ENCODE data around the gene HACD2.
"Not testable (repeated sequence)": the region's sequence is repeated elsewhere in the genome, so short reads cannot be mapped to it uniquely, and the experiment has no call there.

HACD2 gene

GRCh38 chr3:123498761-123499160 is 86.1 kb downstream of the HACD2 start:
- no peak overlapping the region for H3K27ac ChIP-seq (ENCODE audit: low read depth, low read length)
- no peaks in the 10 kb centered on the region for H3K9me3 ChIP-seq (ENCODE audit: control insufficient read depth, insufficient read depth, low read depth, low read length)
- H3K9ac ChIP-seq (ENCODE audit: low read length) = no peak overlapping the region
- H3K36me3 ChIP-seq (ENCODE audit: control insufficient read depth, insufficient read depth, low read length) = peaks cover 4% of the 10 kb centered on the region; the same call in 1 of the 2 replicates
- peaks cover 7% of the 10 kb centered on the region; the same call in 1 of the 2 replicates for H3K27me3 ChIP-seq (ENCODE audit: control insufficient read depth, insufficient read depth, low read length)
- H3K4me3 ChIP-seq (ENCODE audit: low read depth, low read length) = no peak overlapping the region
- peaks cover 4% of the 10 kb centered on the region; the same call in 1 of the 2 replicates for H3K4me1 ChIP-seq (ENCODE audit: control insufficient read depth, insufficient read depth, low read length)

- H3K27ac ChIP-seq (ENCODE audit: low read depth, low read length) = no peak overlapping the region
- H3K4me3 ChIP-seq (ENCODE audit: low read depth, low read length) = no peak overlapping the region
- H3K36me3 ChIP-seq (ENCODE audit: control insufficient read depth, insufficient read depth, low read length) = no peaks in the 10 kb centered on the region; the same call in 1 of the 2 replicates
- no peaks in the 10 kb centered on the region for H3K4me1 ChIP-seq (ENCODE audit: control insufficient read depth, insufficient read depth, low read length)
- no peaks in the 10 kb centered on the region for H3K9me3 ChIP-seq (ENCODE audit: control insufficient read depth, insufficient read depth, low read depth, low read length)
- H3K9ac ChIP-seq (ENCODE audit: low read length) = no peak overlapping the region
- no peaks in the 10 kb centered on the region for H3K27me3 ChIP-seq (ENCODE audit: control insufficient read depth, insufficient read depth, low read length)
Measured at GRCh38 chr3:123493912-123494311, 90.9 kb downstream of the HACD2 start.

- Histone ChIP-seq H3K27ac (ENCODE audit: low read depth, low read length) (no peak overlapping the region), H3K9ac (ENCODE audit: low read length) (no peak overlapping the region), H3K27me3 (ENCODE audit: control insufficient read depth, insufficient read depth, low read length) (no peaks in the 10 kb centered on the region)
Measured at GRCh38 chr3:123491966-123492587, 92.8 kb downstream of the HACD2 start.

GRCh38 chr3:123489400-123490004 is 95.4 kb downstream of the HACD2 start:
- no peaks in the 10 kb centered on the region for H3K9me3 ChIP-seq (ENCODE audit: control insufficient read depth, insufficient read depth, low read depth, low read length)
- no peak overlapping the region for H3K9ac ChIP-seq (ENCODE audit: low read length)
- H3K36me3 ChIP-seq (ENCODE audit: control insufficient read depth, insufficient read depth, low read length) = no peaks in the 10 kb centered on the region; the same call in 1 of the 2 replicates
- H3K4me3 ChIP-seq (ENCODE audit: low read depth, low read length) = no peak overlapping the region
- 0 out of 2 replicates have a peak, but pooled peaks cover 3% of the 10 kb centered on the region for H3K27me3 ChIP-seq (ENCODE audit: control insufficient read depth, insufficient read depth, low read length)
- no peaks in the 10 kb centered on the region for H3K4me1 ChIP-seq (ENCODE audit: control insufficient read depth, insufficient read depth, low read length)
- no peak overlapping the region for H3K27ac ChIP-seq (ENCODE audit: low read depth, low read length)

More at GRCh38 chr3:123491966-123492587, 92.8 kb downstream of the HACD2 start:
- no peaks in the 10 kb centered on the region for H3K9me3 ChIP-seq (ENCODE audit: control insufficient read depth, insufficient read depth, low read depth, low read length)
- no peak overlapping the region for H3K4me3 ChIP-seq (ENCODE audit: low read depth, low read length)
- H3K4me1 ChIP-seq (ENCODE audit: control insufficient read depth, insufficient read depth, low read length) = no peaks in the 10 kb centered on the region
- H3K36me3 ChIP-seq (ENCODE audit: control insufficient read depth, insufficient read depth, low read length) = no peaks in the 10 kb centered on the region; the same call in 1 of the 2 replicates

GRCh38 chr3:123488645-123489347 is 96.1 kb downstream of the HACD2 start:
- H3K4me1 ChIP-seq (ENCODE audit: control insufficient read depth, insufficient read depth, low read length) = no peaks in the 10 kb centered on the region
- H3K4me3 ChIP-seq (ENCODE audit: low read depth, low read length) = no peak overlapping the region
- no peaks in the 10 kb centered on the region for H3K9me3 ChIP-seq (ENCODE audit: control insufficient read depth, insufficient read depth, low read depth, low read length)
- H3K9ac ChIP-seq (ENCODE audit: low read length) = no peak overlapping the region
- H3K27ac ChIP-seq (ENCODE audit: low read depth, low read length) = no peak overlapping the region
- H3K36me3 ChIP-seq (ENCODE audit: control insufficient read depth, insufficient read depth, low read length) = no peaks in the 10 kb centered on the region; the same call in 1 of the 2 replicates
- H3K27me3 ChIP-seq (ENCODE audit: control insufficient read depth, insufficient read depth, low read length) = 0 out of 2 replicates have a peak, but pooled peaks cover 3% of the 10 kb centered on the region

GRCh38 chr3:123487063-123487462 is 97.8 kb downstream of the HACD2 start:
- not testable (repeated sequence) for H3K4me1 ChIP-seq (ENCODE audit: control insufficient read depth, insufficient read depth, low read length); H3K27ac ChIP-seq (ENCODE audit: low read depth, low read length); H3K36me3 ChIP-seq (ENCODE audit: control insufficient read depth, insufficient read depth, low read length); H3K9ac ChIP-seq (ENCODE audit: low read length); H3K4me3 ChIP-seq (ENCODE audit: low read depth, low read length); H3K27me3 ChIP-seq (ENCODE audit: control insufficient read depth, insufficient read depth, low read length); H3K9me3 ChIP-seq (ENCODE audit: control insufficient read depth, insufficient read depth, low read depth, low read length)

- Histone ChIP-seq H3K4me1 (ENCODE audit: control insufficient read depth, insufficient read depth, low read length) (no peaks in the 10 kb centered on the region), H3K27me3 (ENCODE audit: control insufficient read depth, insufficient read depth, low read length) (peaks cover 3% of the 10 kb centered on the region; the same call in 1 of the 2 replicates), H3K36me3 (ENCODE audit: control insufficient read depth, insufficient read depth, low read length) (no peaks in the 10 kb centered on the region), H3K9me3 (ENCODE audit: control insufficient read depth, insufficient read depth, low read depth, low read length) (no peaks in the 10 kb centered on the region), H3K27ac (ENCODE audit: low read depth, low read length) (no peak overlapping the region), H3K9ac (ENCODE audit: low read length) (no peak overlapping the region), H3K4me3 (ENCODE audit: low read depth, low read length) (no peak overlapping the region)
Measured at GRCh38 chr3:123486460-123486859, 98.4 kb downstream of the HACD2 start.

- H3K9ac ChIP-seq (ENCODE audit: low read length) = no peak overlapping the region
- H3K36me3 ChIP-seq (ENCODE audit: control insufficient read depth, insufficient read depth, low read length) = no peaks in the 10 kb centered on the region
Measured at GRCh38 chr3:123485551-123485950, 99.3 kb downstream of the HACD2 start.

GRCh38 chr3:123483146-123483545 is 101.7 kb downstream of the HACD2 start:
- Histone ChIP-seq H3K27me3 (ENCODE audit: control insufficient read depth, insufficient read depth, low read length) (peaks cover 3% of the 10 kb centered on the region; the same call in 1 of the 2 replicates), H3K27ac (ENCODE audit: low read depth, low read length) (no peak overlapping the region), H3K9ac (ENCODE audit: low read length) (no peak overlapping the region), H3K4me1 (ENCODE audit: control insufficient read depth, insufficient read depth, low read length) (no peaks in the 10 kb centered on the region), H3K36me3 (ENCODE audit: control insufficient read depth, insufficient read depth, low read length) (no peaks in the 10 kb centered on the region), H3K4me3 (ENCODE audit: low read depth, low read length) (no peak overlapping the region), H3K9me3 (ENCODE audit: control insufficient read depth, insufficient read depth, low read depth, low read length) (no peaks in the 10 kb centered on the region)

More at GRCh38 chr3:123485551-123485950, 99.3 kb downstream of the HACD2 start:
- Histone ChIP-seq H3K9me3 (ENCODE audit: control insufficient read depth, insufficient read depth, low read depth, low read length) (no peaks in the 10 kb centered on the region), H3K27ac (ENCODE audit: low read depth, low read length) (no peak overlapping the region), H3K27me3 (ENCODE audit: control insufficient read depth, insufficient read depth, low read length) (peaks cover 3% of the 10 kb centered on the region; the same call in 1 of the 2 replicates), H3K4me3 (ENCODE audit: low read depth, low read length) (no peak overlapping the region), H3K4me1 (ENCODE audit: control insufficient read depth, insufficient read depth, low read length) (no peaks in the 10 kb centered on the region)

- Histone ChIP-seq H3K4me3 (ENCODE audit: low read depth, low read length) (no peak overlapping the region), H3K9me3 (ENCODE audit: control insufficient read depth, insufficient read depth, low read depth, low read length) (no peaks in the 10 kb centered on the region), H3K27ac (ENCODE audit: low read depth, low read length) (no peak overlapping the region), H3K4me1 (ENCODE audit: control insufficient read depth, insufficient read depth, low read length) (no peaks in the 10 kb centered on the region), H3K27me3 (ENCODE audit: control insufficient read depth, insufficient read depth, low read length) (peaks cover 3% of the 10 kb centered on the region; the same call in 1 of the 2 replicates), H3K9ac (ENCODE audit: low read length) (no peak overlapping the region), H3K36me3 (ENCODE audit: control insufficient read depth, insufficient read depth, low read length) (no peaks in the 10 kb centered on the region)
Measured at GRCh38 chr3:123481722-123482457, 103.0 kb downstream of the HACD2 start.
